GM23248 (cell line): ENCODE results near the gene ATP10D.

Source experiments
- EZH2 ChIP-seq: fragments of 200-600 bp; sonication (generic); IDR thresholded peaks from 2 replicates; pipeline ENCODE4 v1.6.1; 2018; ENCODE audit warnings: antibody characterized with exemption, mild to moderate bottlenecking; ENCODE audit not compliant: insufficient read depth, poor library complexity, severe bottlenecking
- EZH2phosphoT487 ChIP-seq: fragments of 200-600 bp; sonication (generic); IDR thresholded peaks from 2 replicates; pipeline ENCODE4 v1.6.1; 2018; ENCODE audit warnings: antibody characterized with exemption, moderate library complexity, mild to moderate bottlenecking, low read depth; ENCODE audit not compliant: insufficient read depth

DNA sequence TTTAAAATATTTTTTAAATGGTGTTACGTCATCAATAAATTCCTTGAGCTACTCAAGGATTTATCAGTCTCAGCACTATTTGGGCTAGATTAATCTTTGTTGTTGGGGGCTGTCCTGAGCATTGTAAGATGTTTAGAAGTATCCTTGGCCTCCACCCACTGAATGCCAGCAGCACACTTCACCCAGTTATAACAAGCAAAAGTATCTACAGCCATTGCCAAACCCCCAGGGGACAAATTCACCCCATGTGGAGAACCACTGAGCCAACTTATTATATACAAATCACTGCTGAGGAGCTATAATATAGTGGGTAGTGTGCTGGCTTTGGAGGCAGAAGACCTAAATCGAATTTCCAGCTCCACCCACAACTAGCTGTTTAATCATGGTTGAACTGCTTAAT is 58.3 kb downstream of the ATP10D start:
- TF ChIP-seq EZH2phosphoT487: no peak
- TF ChIP-seq EZH2: no peak
